Neuronal stem cell (in vitro differentiated cells): Measurements from ENCODE around the gene SEPTIN3. TPM values are rescaled to one million over a fixed set of nuclear protein-coding genes. Genes with fewer than 3 reads are reported as not detected.

Experiments used
- DNase-seq: peaks from one replicate; pipeline ENCODE4 v3.0.0-alpha.2; 2013; ENCODE audit warnings: low spot score
- H2AFZ ChIP-seq: one replicate; pipeline ENCODE4 v1.6.1; 2013; ENCODE audit warnings: mild to moderate bottlenecking, low read length, inconsistent platforms
- H2AK5ac ChIP-seq: 2 replicates; pipeline ENCODE4 v1.6.1; 2013; ENCODE audit warnings: low read depth, mild to moderate bottlenecking, inconsistent platforms, low read length, moderate library complexity, mixed read lengths
- H2BK120ac ChIP-seq: 2 replicates; pipeline ENCODE4 v1.6.1; 2013; ENCODE audit warnings: low read depth, mild to moderate bottlenecking, inconsistent platforms, low read length, moderate library complexity, mixed read lengths
- H2BK12ac ChIP-seq: one replicate; pipeline ENCODE4 v1.6.1; 2013; ENCODE audit warnings: low read length, inconsistent platforms
- H2BK15ac ChIP-seq: 2 replicates; pipeline ENCODE4 v1.6.1; 2013; ENCODE audit warnings: mild to moderate bottlenecking, low read length, inconsistent platforms, mixed read lengths
- H2BK5ac ChIP-seq: one replicate; pipeline ENCODE4 v1.6.1; 2013; ENCODE audit warnings: inconsistent platforms, mild to moderate bottlenecking, low read length, moderate library complexity
- H3K14ac ChIP-seq: one replicate; pipeline ENCODE4 v1.6.1; 2013; ENCODE audit warnings: low read length, inconsistent platforms
- H3K18ac ChIP-seq: 2 replicates; pipeline ENCODE4 v1.6.1; 2013; ENCODE audit warnings: low read length, inconsistent platforms
- H3K23ac ChIP-seq: 2 replicates; pipeline ENCODE4 v1.6.1; 2013; ENCODE audit warnings: low read depth, mild to moderate bottlenecking, mixed read lengths, low read length, inconsistent platforms; ENCODE audit not compliant: poor library complexity
- H3K27ac ChIP-seq: replicated peaks from 3 replicates; pipeline ENCODE4 v1.5.1; 2013; ENCODE audit warnings: low read length, inconsistent platforms
- H3K27me3 ChIP-seq, 3 experiments: 2 replicates each; pipeline ENCODE4 v1.6.1; 2013; ENCODE audit warnings: low read length in 3 of 3, mild to moderate bottlenecking in 2 of 3, inconsistent platforms in 1 of 3, low read depth in 1 of 3, mixed read lengths in 1 of 3, moderate library complexity in 1 of 3; ENCODE audit not compliant: control insufficient read depth in 3 of 3, insufficient read depth in 3 of 3
- H3K36me3 ChIP-seq, 2 donors: replicated peaks in 1 of 2; 2 replicates each; pipeline ENCODE4 v1.6.1; 2013; ENCODE audit warnings: low read length in 2 of 2; ENCODE audit not compliant: control insufficient read depth in 2 of 2, insufficient read depth in 2 of 2
- H3K4ac ChIP-seq: 2 replicates; pipeline ENCODE4 v1.6.1; 2013; ENCODE audit warnings: inconsistent platforms, mild to moderate bottlenecking, low read length, moderate library complexity
- H3K4me1 ChIP-seq, 2 donors: 1 replicate in 1 of 2; 2 replicates in 1 of 2; pipeline ENCODE4 v1.6.1; 2013; ENCODE audit warnings: low read length in 2 of 2, low read depth in 1 of 2; ENCODE audit not compliant: control insufficient read depth in 2 of 2, insufficient read depth in 1 of 2
- H3K4me2 ChIP-seq: one replicate; pipeline ENCODE4 v1.6.1; 2013; ENCODE audit warnings: mild to moderate bottlenecking, low read length, inconsistent platforms; ENCODE audit not compliant: insufficient read depth, poor library complexity, severe bottlenecking
- H3K4me3 ChIP-seq, 2 donors: 2 replicates each; pipeline ENCODE4 v1.5.1; 2013; ENCODE audit warnings: low read length in 2 of 2, mild to moderate bottlenecking in 2 of 2, inconsistent platforms in 1 of 2, moderate library complexity in 1 of 2
- H3K79me1 ChIP-seq: one replicate; pipeline ENCODE4 v1.6.1; 2013; ENCODE audit warnings: low read depth, mild to moderate bottlenecking, inconsistent platforms, low read length, moderate library complexity
- H3K9ac ChIP-seq: one replicate; pipeline ENCODE4 v1.6.1; 2013; ENCODE audit warnings: mild to moderate bottlenecking, low read depth, low read length, inconsistent platforms; ENCODE audit not compliant: poor library complexity
- H3K9me3 ChIP-seq, 2 donors: replicated peaks in 1 of 2; 2 replicates each; pipeline versions ENCODE3 to v1.6.1; 2013; ENCODE audit warnings: low read length in 2 of 2, mild to moderate bottlenecking in 2 of 2, inconsistent platforms in 1 of 2, low read depth in 1 of 2, mixed read lengths in 1 of 2, moderate library complexity in 1 of 2; ENCODE audit not compliant: control insufficient read depth in 2 of 2, insufficient read depth in 1 of 2
- H4K8ac ChIP-seq: one replicate; pipeline ENCODE4 v1.6.1; 2013; ENCODE audit warnings: low read depth, mild to moderate bottlenecking, inconsistent platforms, low read length, moderate library complexity
- H4K91ac ChIP-seq: one replicate; pipeline ENCODE4 v1.6.1; 2013; ENCODE audit warnings: low read length, low read depth, mild to moderate bottlenecking, inconsistent platforms; ENCODE audit not compliant: poor library complexity
- whole genome bisulfite sequencing, 2 donors: extraction: QIAGEN DNeasy Blood & Tissue Kit; methylation state at CpG; one replicate each; pipeline ENCODE4 v1.1.7; 2013; ENCODE audit warnings: missing lambda C conversion rate in 2 of 2, mixed read lengths in 1 of 2; ENCODE audit not compliant: insufficient read length in 2 of 2, insufficient replicate concordance in 1 of 2; ENCODE audit errors: extremely low coverage in 2 of 2; 5-methylcytosine and 5-hydroxymethylcytosine counted together
- polyA plus RNA-seq, 2 experiments: library from polyadenylated mRNA; stranded (reverse); fragments of 200-250 nt; gene quantifications; one replicate each; pipeline ENCODE4 v1.2.3, GENCODE V29; 2013

The SEPTIN3 gene, protein sequence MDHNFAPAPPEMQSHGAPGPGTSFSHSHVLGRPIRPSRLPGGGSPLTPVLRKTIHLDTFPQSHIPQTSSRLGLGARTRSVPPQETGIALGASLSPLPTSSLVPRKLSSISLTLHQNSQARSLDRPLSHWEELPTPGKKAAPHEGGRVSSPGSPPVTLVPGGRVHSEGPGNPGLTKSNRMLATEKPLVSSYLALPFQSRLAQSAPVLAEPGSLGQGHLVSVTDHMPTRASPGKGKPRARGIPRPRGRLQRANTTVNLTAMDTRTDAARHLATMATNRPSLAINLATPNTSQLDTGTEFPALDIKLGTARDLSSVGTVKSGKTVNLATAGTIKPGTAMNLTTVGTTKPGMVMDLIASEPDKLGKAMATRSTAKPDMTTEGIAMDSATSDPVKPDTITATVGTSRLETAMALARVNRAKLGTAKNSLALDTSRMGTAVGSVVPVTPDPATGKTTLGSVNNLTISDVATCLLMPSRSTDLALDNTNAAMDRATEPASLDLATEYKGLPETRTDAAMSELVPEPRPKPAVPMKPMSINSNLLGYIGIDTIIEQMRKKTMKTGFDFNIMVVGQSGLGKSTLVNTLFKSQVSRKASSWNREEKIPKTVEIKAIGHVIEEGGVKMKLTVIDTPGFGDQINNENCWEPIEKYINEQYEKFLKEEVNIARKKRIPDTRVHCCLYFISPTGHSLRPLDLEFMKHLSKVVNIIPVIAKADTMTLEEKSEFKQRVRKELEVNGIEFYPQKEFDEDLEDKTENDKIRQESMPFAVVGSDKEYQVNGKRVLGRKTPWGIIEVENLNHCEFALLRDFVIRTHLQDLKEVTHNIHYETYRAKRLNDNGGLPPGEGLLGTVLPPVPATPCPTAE
- 42.3 TPM for polyA plus RNA-seq (2013, experiment 1 of 2)
- polyA plus RNA-seq (2013, experiment 2 of 2) = 42.6 TPM

DNA sequence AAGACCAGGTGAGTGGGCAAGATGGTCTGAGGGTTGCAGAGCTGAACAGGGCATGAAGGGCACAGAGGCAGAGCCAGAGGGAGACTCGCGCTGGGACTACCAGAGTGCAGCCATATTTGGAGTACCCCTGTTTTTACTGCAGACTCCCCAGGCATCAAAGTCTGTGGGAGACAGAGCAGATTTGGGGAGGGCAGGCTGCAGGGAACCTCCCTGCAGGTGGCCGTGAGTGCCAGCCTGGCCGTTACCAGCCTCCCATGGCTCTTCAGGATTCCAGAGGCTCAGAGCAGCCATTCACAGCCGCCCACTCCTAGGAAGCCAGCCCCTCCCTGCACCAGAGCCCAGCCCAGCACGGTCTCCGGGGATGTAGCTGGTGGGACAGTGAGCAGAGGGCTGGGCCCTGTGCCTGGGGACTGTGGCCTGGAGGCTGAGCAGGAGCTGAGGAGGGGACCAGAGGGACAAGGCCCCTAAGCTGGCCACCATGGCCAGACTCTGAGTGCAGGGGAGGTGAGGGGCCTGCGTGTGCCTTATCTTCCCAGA is at the start of gene SEPTIN3:
TSS of gene SEPTIN3 (plus strand) at position 334 of the 537 bp plus-strand sequence. CDS start 2,050 bp downstream, outside the sequence.
- Histone ChIP-seq H3K18ac (peak within 1 kb of the TSS; percentile 76), H4K8ac (no peak within 1 kb of the TSS), H3K4me3 (no peak within 1 kb of the TSS), H2BK15ac (peak within 1 kb of the TSS; percentile 25), H4K91ac (peak within 1 kb of the TSS; percentile 4), H2AK5ac (peak within 1 kb of the TSS; percentile 91), H3K27me3 (no peaks in the 10 kb centered on the region), H3K79me1 (no peaks in the 10 kb centered on the region), H3K27ac (no peak within 1 kb of the TSS), H2BK120ac (no peak within 1 kb of the TSS), H3K4me2 (no peak within 1 kb of the TSS), H3K4ac (no peak within 1 kb of the TSS), H3K14ac (no peak within 1 kb of the TSS), H3K23ac (no peak within 1 kb of the TSS), H3K9me3 (no peaks in the 10 kb centered on the region), H2AFZ (peak within 1 kb of the TSS; percentile 67), H3K36me3 (no peaks in the 10 kb centered on the region), H2BK12ac (peak within 1 kb of the TSS; percentile 7), H3K9ac (peak within 1 kb of the TSS; percentile 65), H3K4me1 (peaks cover 16 to 18% of the 10 kb centered on the region in 2 donors), H2BK5ac (no peak within 1 kb of the TSS)
- DNase-seq = no peak
- WGBS, 2 donors = no CpG with 5 or more reads among the region's 8 CpGs

- peaks cover 32 to 73% (median 33%) of the 10 kb centered on the region in 3 experiments for H3K27me3 ChIP-seq
- no CpG with 5 or more reads among the region's 21 CpGs for WGBS, 2 donors
- H3K9me3 ChIP-seq = no peaks in the 10 kb centered on the region
- no peak overlapping the region for H2BK5ac ChIP-seq
- no peak overlapping the region for H3K23ac ChIP-seq
- no peak for DNase-seq
- no peak overlapping the region for H4K8ac ChIP-seq
- no peak overlapping the region for H2BK12ac ChIP-seq
- no peak overlapping the region for H3K4ac ChIP-seq
- no peak overlapping the region for H2AFZ ChIP-seq
- H2AK5ac ChIP-seq = peak overlapping the region; percentile 70
- no peak overlapping the region for H3K27ac ChIP-seq
- no peak overlapping the region for H2BK15ac ChIP-seq
- no peak overlapping the region for H4K91ac ChIP-seq
- peak overlapping the region; percentile 60 for H3K9ac ChIP-seq
- peak overlapping the region; percentile 21 for H3K14ac ChIP-seq
- no peaks in the 10 kb centered on the region for H3K36me3 ChIP-seq
- peak overlapping the region; percentile 71 for H3K18ac ChIP-seq
- H3K79me1 ChIP-seq = no peaks in the 10 kb centered on the region
- no peak overlapping the region for H2BK120ac ChIP-seq
- H3K4me2 ChIP-seq = peak overlapping the region; percentile 18
- peaks cover 3 to 6% of the 10 kb centered on the region in 2 donors for H3K4me1 ChIP-seq
- H3K4me3 ChIP-seq = no peak overlapping the region
Measured at GRCh38 chr22:41920271-41920976, 48.8 kb upstream of the SEPTIN3 start.

GRCh38 chr22:41922328-41922727 is 46.9 kb upstream of the SEPTIN3 start:
- H2BK15ac ChIP-seq = no peak overlapping the region
- H3K27me3 ChIP-seq = peaks cover 14 to 68% (median 28%) of the 10 kb centered on the region in 3 experiments
- no peak overlapping the region for H2AFZ ChIP-seq
- no peak overlapping the region for H4K91ac ChIP-seq
- no peak overlapping the region for H3K14ac ChIP-seq
- DNase-seq = no peak
- no CpG with 5 or more reads among the region's 5 CpGs for WGBS, 2 donors
- H2BK120ac ChIP-seq = no peak overlapping the region
- no peak overlapping the region for H2AK5ac ChIP-seq
- H4K8ac ChIP-seq = no peak overlapping the region
- H3K4me3 ChIP-seq = no peak overlapping the region
- H3K79me1 ChIP-seq = no peaks in the 10 kb centered on the region
- H3K4me1 ChIP-seq = peaks cover 4 to 10% of the 10 kb centered on the region in 2 donors
- no peak overlapping the region for H3K4ac ChIP-seq
- no peak overlapping the region for H2BK12ac ChIP-seq
- H3K27ac ChIP-seq = no peak overlapping the region
- H3K36me3 ChIP-seq = no peaks in the 10 kb centered on the region
- no peak overlapping the region for H3K23ac ChIP-seq
- H3K18ac ChIP-seq = no peak overlapping the region
- H2BK5ac ChIP-seq = no peak overlapping the region
- no peaks in the 10 kb centered on the region for H3K9me3 ChIP-seq
- H3K4me2 ChIP-seq = no peak overlapping the region
- H3K9ac ChIP-seq = no peak overlapping the region
